GM23248 (cell line): ENCODE measurements around the gene BTBD7.

Experiments used
- EZH2 ChIP-seq: fragments of 200-600 bp; sonication (generic); IDR thresholded peaks from 2 replicates; pipeline ENCODE4 v1.6.1; 2018; ENCODE audit warnings: antibody characterized with exemption, mild to moderate bottlenecking; ENCODE audit not compliant: insufficient read depth, poor library complexity, severe bottlenecking
- EZH2phosphoT487 ChIP-seq: fragments of 200-600 bp; sonication (generic); IDR thresholded peaks from 2 replicates; pipeline ENCODE4 v1.6.1; 2018; ENCODE audit warnings: antibody characterized with exemption, moderate library complexity, mild to moderate bottlenecking, low read depth; ENCODE audit not compliant: insufficient read depth

DNA sequence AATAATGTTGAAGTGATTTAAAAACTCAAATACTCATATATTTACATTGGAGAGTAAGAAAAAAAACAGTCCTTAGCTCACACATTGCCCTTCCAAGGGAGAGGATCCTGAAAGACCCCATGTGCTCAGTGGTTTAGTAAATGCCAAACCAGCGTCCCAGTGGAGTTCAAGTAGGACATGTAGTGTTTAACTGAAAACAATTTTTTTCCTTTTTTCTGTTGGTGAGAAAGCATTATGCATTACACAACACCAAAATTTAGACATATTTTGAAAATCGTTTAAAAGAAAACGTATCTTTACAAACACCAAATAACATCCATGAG, 92.2 kb downstream of the BTBD7 start:
- TF ChIP-seq EZH2phosphoT487: no peak
- no peak for TF ChIP-seq EZH2
